Effector CD4-positive, alpha-beta T cell (primary cell): ENCODE data around the gene PHKA2.
A peak's percentile ranks its signal among the peaks of the same experiment; 100 is the strongest.

Experiments
- DNase-seq: peaks from one replicate; pipeline ENCODE4 v3.0.0-alpha.2; 2020

The PHKA2 gene

GRCh38 chrX:18888281-18888680 is 95.6 kb downstream of the PHKA2 start:
- no peak for DNase-seq

DNA sequence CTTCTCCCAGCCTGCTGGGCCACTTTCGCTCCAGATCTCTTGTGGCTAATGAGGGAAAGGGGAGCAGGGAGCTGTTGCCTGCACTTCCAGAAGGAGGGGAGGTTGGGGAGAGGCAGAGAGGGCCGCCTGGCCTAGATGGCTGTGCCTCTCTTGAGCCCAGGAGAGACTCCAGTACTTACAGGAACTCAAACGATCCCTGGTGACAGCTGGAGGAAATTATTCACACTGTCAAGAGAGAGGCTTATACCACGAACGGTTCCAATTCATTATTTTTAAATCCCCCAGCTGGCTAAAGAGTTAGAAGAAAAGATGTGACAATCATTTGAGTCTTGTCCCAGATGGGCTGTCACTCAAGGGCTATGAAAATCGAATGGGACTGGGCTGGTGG is 96.1 kb downstream of the PHKA2 start:
- no peak for DNase-seq

GRCh38 chrX:18887177-18887824 is 96.6 kb downstream of the PHKA2 start:
- no peak for DNase-seq

GRCh38 chrX:18886344-18887161 is 97.4 kb downstream of the PHKA2 start:
- DNase-seq = peak; percentile 25

GRCh38 chrX:18886005-18886343 is 97.9 kb downstream of the PHKA2 start:
- DNase-seq = no peak

DNA sequence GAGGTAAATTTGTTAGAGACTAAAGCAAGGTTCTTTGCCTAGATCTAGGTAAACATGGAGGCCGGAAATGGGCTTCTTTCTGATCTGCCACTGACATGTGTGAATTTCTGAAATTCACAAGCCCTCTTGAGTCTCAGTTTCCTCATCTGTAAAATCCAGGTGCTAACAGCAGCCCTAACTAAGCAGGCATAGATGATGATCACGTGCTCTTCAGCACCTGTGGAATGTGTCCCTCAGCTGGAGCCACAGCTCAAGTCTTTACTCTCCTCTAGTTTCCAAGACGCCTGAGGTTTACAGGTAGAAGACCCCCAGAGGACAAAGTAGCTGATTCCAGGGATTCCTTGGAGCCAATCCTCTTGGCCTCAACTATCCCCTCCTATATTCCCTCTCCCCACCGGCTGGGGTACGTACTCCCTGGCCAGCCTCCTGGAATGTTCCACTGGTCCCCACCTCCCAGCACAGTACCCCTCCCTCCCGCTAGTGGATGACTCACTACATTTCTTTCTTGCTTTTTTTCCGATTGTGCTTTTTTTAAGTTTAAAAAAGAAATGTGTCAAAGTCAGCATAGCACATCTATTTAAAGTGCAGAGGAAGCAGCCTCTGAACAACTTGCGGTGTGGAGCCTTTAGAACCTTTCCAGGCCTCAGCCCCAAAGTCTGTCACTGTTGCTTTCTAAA is 98.4 kb downstream of the PHKA2 start:
- DNase-seq = no peak

GRCh38 chrX:18884916-18885315 is 99.0 kb downstream of the PHKA2 start:
- DNase-seq = no peak

DNA sequence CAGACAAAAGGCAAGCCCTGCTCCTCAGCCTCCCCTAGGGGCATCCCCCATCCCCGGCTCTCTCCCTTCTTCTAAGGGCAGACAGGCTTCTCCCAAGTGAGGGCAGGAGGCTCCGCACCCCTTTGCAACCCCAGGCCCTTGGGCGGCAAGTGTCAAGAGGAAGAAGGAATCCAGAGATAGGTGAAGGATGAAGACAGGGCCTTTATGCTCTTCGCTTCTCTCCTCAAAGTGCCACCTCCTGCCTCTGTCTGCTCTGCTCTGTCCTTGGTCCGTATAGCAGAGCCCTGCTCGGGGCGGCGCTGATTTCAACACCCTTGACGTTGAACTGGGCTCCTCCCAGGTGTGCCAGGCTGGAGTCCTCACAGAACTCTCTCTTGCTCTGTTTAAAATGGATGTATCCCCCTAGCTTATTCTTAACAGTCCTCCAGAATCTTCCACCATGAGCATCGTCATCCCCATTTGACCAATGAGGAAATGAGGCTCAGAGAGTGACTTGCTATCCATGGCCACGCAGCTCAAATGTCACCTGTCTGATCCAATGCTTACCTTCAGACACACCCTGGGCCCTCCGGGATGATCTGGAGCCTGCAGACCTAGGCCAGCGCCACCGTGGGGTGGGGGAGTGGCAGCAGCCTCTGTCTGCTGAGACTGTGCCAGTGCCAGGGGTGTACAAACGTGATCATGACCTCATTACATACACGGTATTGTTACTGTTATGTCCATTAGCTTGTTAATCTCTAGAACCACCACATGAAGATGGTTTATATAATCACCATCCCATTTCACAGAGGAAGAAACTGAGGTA is 99.8 kb downstream of the PHKA2 start:
- no peak for DNase-seq

DNA sequence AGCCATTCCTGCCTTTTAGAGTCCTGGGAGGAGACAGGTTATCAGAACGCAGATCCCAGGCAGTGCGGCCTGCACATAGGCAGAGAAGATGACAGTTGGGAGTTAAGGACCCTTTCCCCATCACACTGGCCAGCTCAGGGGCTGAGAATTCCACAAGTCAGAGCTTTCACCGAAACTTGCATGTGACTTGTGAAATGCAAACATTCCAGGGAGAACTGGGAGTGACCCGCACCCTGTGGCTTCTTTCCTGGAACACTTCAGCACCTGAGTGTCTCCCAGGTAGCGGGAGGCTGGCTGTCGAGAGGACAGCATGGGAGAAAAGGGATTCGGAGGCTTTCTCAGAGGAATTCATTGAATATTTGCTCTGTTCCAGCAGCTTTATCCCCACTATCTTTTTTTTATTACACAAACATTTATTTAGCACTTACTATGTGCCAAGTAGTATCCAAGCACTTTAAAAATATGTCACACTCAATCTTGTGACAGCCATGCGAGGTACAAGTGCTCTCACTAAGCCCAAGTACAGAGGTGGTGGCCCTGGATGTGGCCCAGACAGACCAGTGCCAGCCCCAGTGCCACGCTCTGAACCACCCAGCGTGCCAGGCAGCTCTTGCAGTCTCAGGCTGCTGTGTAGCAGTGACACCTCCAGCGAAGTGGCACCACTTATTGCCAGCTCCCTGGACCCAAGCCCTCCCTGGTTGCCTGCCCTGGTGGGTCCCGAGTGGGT is 100.5 kb downstream of the PHKA2 start:
- DNase-seq = no peak

- no peak for DNase-seq
Observed at GRCh38 chrX:18879144-18879543, 104.8 kb downstream of the PHKA2 start.

DNA sequence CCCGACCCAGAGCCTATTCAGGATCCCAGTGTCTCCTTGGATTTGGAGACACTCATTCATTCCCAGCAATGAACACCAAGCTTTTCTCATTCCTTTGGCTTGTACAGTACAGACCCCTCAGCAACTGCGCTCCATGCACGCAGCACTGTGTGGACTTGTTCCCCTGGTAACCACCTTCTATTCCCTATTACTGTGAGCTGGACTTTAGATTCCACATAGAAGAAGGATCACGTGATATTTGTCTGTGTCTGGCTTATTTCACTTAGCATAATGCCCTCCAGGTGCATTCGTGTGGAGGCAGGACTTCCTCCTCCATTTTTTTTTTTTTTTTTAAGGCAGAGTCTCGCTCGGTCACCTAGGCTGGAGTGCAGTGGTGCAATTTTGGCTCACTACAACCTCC is 106.4 kb downstream of the PHKA2 start:
- no peak for DNase-seq

- no peak for DNase-seq
Observed at GRCh38 chrX:18875256-18875878, 108.5 kb downstream of the PHKA2 start.

GRCh38 chrX:18874560-18875255 is 109.2 kb downstream of the PHKA2 start:
- DNase-seq = no peak

DNA sequence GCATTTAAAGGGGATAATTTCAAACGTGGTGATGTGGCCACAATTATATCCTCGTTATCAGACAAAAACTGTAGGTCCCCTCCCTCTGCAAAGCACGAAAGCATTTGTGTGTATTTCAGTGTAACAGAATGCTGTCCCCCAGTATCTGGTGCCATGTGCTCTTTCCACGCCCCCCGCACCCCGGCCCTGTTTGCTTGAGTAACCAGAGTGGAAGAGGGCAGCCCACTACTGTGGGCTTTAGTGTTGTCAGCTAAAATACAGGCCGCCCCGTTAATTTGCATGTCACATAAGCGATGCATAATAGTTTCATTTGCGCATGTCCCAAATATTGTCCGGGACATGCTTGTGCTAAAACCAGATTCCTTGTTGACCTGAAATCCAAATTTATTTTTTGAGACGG is 110.1 kb downstream of the PHKA2 start:
- no peak for DNase-seq

- DNase-seq = no peak
Observed at GRCh38 chrX:18873189-18873791, 110.6 kb downstream of the PHKA2 start.

- no peak for DNase-seq
Observed at GRCh38 chrX:18872621-18873020, 111.3 kb downstream of the PHKA2 start.

GRCh38 chrX:18871970-18872369 is 111.9 kb downstream of the PHKA2 start:
- DNase-seq = no peak

- DNase-seq = no peak
Observed at GRCh38 chrX:18871161-18871890, 112.6 kb downstream of the PHKA2 start.

DNA sequence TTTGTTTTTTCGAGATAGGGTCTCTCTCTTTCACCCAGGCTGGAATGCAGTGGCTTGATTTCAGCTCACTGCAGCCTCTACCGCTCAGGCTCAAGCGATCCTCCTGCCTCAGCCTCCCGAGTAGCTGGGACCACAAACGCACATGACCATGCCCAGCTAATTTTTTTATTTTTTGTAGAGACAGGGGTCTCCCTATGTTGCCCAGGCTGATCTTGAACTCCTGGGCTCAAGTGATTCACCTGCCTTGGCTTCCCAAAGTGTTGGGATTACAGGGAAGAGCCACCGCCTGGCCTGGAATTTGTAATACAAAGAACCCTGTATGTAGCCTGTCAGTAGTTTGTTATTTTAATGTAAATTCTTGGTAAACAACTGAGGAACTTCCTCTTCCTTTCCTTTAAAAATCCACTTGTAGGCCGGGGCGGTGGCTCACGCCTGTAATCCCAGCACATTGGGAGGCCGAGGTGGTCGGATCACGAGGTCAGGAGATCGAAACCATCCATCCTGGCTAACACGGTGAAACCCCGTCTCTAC is 119.5 kb downstream of the PHKA2 start:
- DNase-seq = no peak

GRCh38 chrX:18861511-18861910 is 122.4 kb downstream of the PHKA2 start:
- DNase-seq = no peak
